HepG2 (cell line): Measurements from ENCODE around the gene UNC5A.

Source experiments
- EP300 ChIP-seq, 3 experiments: sonication (generic) in 1 of 3; formaldehyde crosslinking in 1 of 3; IDR thresholded peaks; 2 replicates each; pipeline versions ENCODE4 v1.5.1 to v1.6.1; 2011 to 2020; ENCODE audit warnings: low read depth in 2 of 3, low read length in 2 of 3, borderline replicate concordance in 1 of 3, improper control_type of control experiment in 1 of 3, mild to moderate bottlenecking in 1 of 3, missing genetic modification reagents in 1 of 3, moderate library complexity in 1 of 3
- SMC3 ChIP-seq: IDR thresholded peaks from 2 replicates; pipeline ENCODE4 v1.6.1; 2011; ENCODE audit warnings: low read length, improper control_type of control experiment
- TARDBP ChIP-seq: sonication (generic); formaldehyde crosslinking; IDR thresholded peaks from 2 replicates; pipeline ENCODE4 v1.8.0; 2022; ENCODE audit warnings: mild to moderate bottlenecking, missing genetic modification reagents
- TF ChIP-seq, protein P1 (sequence below), 2 experiments: IDR thresholded peaks; 2 replicates each; pipeline ENCODE4 v1.6.1; 2011 to 2012; ENCODE audit warnings: low read length in 2 of 2, borderline replicate concordance in 1 of 2, low read depth in 1 of 2, mild to moderate bottlenecking in 1 of 2, moderate library complexity in 1 of 2
- TF ChIP-seq, protein P2 (sequence below): sonication (generic); formaldehyde crosslinking; conservative IDR thresholded peaks from 2 replicates; pipeline ENCODE4 v1.8.1; 2023; ENCODE audit warnings: missing genetic modification reagents
- TF ChIP-seq, protein P3 (sequence below): sonication (generic); formaldehyde crosslinking; IDR thresholded peaks from 2 replicates; pipeline ENCODE4 v1.4.0; 2020; ENCODE audit warnings: missing genetic modification reagents

DNA sequence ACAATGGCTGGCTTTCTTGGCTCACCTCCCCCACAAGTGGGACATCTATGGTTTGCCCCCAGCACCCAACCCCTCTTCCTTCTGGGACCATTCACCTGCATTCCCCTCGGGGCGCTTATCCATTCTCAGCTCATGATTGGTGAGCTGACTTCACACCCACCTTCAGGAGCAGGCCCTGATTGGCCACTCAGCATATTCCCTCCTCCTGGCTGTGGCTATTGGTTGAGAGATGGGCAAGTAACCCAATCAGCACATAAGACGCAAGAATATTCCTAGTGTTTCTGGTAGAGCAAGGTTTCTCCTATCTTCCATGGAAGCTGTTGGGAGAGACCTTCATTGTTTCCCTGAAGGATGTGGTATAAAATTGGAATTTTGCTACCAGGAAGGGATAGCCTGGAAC is 22.7 kb upstream of the UNC5A start:
- no peak for TF ChIP-seq TARDBP (CRISPR knock-in tag)
- TF ChIP-seq, protein P1, sequence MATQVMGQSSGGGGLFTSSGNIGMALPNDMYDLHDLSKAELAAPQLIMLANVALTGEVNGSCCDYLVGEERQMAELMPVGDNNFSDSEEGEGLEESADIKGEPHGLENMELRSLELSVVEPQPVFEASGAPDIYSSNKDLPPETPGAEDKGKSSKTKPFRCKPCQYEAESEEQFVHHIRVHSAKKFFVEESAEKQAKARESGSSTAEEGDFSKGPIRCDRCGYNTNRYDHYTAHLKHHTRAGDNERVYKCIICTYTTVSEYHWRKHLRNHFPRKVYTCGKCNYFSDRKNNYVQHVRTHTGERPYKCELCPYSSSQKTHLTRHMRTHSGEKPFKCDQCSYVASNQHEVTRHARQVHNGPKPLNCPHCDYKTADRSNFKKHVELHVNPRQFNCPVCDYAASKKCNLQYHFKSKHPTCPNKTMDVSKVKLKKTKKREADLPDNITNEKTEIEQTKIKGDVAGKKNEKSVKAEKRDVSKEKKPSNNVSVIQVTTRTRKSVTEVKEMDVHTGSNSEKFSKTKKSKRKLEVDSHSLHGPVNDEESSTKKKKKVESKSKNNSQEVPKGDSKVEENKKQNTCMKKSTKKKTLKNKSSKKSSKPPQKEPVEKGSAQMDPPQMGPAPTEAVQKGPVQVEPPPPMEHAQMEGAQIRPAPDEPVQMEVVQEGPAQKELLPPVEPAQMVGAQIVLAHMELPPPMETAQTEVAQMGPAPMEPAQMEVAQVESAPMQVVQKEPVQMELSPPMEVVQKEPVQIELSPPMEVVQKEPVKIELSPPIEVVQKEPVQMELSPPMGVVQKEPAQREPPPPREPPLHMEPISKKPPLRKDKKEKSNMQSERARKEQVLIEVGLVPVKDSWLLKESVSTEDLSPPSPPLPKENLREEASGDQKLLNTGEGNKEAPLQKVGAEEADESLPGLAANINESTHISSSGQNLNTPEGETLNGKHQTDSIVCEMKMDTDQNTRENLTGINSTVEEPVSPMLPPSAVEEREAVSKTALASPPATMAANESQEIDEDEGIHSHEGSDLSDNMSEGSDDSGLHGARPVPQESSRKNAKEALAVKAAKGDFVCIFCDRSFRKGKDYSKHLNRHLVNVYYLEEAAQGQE (IDR thresholded peaks at IDR 0.05; ENCODE audit: borderline replicate concordance in 1 of 2, low read depth in 1 of 2, low read length in 2 of 2) = no peak
- TF ChIP-seq, protein P2, sequence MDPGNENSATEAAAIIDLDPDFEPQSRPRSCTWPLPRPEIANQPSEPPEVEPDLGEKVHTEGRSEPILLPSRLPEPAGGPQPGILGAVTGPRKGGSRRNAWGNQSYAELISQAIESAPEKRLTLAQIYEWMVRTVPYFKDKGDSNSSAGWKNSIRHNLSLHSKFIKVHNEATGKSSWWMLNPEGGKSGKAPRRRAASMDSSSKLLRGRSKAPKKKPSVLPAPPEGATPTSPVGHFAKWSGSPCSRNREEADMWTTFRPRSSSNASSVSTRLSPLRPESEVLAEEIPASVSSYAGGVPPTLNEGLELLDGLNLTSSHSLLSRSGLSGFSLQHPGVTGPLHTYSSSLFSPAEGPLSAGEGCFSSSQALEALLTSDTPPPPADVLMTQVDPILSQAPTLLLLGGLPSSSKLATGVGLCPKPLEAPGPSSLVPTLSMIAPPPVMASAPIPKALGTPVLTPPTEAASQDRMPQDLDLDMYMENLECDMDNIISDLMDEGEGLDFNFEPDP (CRISPR knock-in tag) = no peak
- TF ChIP-seq, protein P3, sequence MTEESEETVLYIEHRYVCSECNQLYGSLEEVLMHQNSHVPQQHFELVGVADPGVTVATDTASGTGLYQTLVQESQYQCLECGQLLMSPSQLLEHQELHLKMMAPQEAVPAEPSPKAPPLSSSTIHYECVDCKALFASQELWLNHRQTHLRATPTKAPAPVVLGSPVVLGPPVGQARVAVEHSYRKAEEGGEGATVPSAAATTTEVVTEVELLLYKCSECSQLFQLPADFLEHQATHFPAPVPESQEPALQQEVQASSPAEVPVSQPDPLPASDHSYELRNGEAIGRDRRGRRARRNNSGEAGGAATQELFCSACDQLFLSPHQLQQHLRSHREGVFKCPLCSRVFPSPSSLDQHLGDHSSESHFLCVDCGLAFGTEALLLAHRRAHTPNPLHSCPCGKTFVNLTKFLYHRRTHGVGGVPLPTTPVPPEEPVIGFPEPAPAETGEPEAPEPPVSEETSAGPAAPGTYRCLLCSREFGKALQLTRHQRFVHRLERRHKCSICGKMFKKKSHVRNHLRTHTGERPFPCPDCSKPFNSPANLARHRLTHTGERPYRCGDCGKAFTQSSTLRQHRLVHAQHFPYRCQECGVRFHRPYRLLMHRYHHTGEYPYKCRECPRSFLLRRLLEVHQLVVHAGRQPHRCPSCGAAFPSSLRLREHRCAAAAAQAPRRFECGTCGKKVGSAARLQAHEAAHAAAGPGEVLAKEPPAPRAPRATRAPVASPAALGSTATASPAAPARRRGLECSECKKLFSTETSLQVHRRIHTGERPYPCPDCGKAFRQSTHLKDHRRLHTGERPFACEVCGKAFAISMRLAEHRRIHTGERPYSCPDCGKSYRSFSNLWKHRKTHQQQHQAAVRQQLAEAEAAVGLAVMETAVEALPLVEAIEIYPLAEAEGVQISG = no peak
- TF ChIP-seq EP300 (IDR thresholded peaks at IDR 0.05; ENCODE audit: low read depth in 2 of 2, low read length in 2 of 2) = no peak
- TF ChIP-seq EP300 (CRISPR knock-in tag; IDR thresholded peaks at IDR 0.05; ENCODE audit: borderline replicate concordance) = no peak
- no peak for TF ChIP-seq SMC3
